ENCODE measurements around the gene IGFL1. TPM values are rescaled to one million over a fixed set of nuclear protein-coding genes. Genes with fewer than 3 reads are reported as not detected.

IGFL1 gene
- total and polyA plus RNA-seq, 2 of the 8 experiments (the other 6 are each of a cell fraction or from before 2014, with no cell fraction given) = not detected

DNA sequence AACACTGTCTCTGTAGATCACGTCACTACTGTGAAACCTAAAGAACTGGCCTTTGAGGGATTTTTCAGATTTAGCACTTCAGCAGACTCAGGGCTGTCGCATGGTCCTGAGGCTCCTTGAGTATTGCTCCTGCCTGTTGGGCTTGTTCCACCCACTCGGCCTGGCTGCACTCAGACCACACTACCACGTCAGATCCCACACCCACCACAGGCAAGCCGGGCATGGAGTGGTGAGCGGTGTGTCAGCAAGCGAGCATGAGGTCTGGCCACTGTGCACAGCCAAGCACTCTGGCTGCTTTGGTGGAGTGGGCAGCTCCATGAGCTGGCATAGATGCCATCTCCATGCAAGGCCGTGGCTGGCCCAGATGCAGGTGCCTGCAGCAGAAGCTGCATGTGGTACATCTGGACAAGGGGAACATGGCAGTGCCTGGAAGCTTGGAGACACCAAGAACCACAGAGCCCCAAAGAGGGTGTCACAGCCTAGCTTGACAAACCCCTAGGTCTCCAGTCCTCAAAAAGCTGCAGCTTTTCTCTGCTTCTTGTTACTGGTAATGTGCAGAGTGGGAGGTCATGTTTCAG, 9.4 kb upstream of the IGFL1 start:
- Histone ChIP-seq H2AK5ac (ENCODE audit: low read depth, low read length) (no peak overlapping the region), H3K4me3 (ENCODE audit: extremely low read depth in 1 of 4, insufficient read depth in 2 of 4, low read depth in 3 of 4, low read length in 4 of 4) (no peak overlapping the region), H3K9me3 (ENCODE audit: insufficient read depth in 2 of 2, low read depth in 1 of 2, low read length in 1 of 2) (no peaks in the 10 kb centered on the region), H3K56ac (replicated peaks; ENCODE audit: insufficient read length, low read depth, low read length) (no peak overlapping the region), H3K36me3 (ENCODE audit: control insufficient read depth in 2 of 4, insufficient read depth in 4 of 4, low read length in 3 of 4) (no peaks in the 10 kb centered on the region), H2AFZ (ENCODE audit: low read length) (no peak overlapping the region), H2BK5ac (ENCODE audit: low read depth, low read length) (no peak overlapping the region), H3K23ac (ENCODE audit: insufficient read length) (no peak overlapping the region), H3K79me2 (ENCODE audit: control insufficient read depth in 1 of 2, insufficient read depth in 2 of 2, low read length in 2 of 2) (no peaks in the 10 kb centered on the region), H3K4me1 (replicated peaks in 1 of 4; ENCODE audit: control insufficient read depth in 3 of 4, insufficient read depth in 4 of 4, low read length in 3 of 4) (no peaks in the 10 kb centered on the region), H3K4me2 (ENCODE audit: insufficient read depth in 1 of 2, low read depth in 2 of 2, low read length in 2 of 2) (no peak overlapping the region), H3K79me1 (ENCODE audit: low read depth, low read length) (no peaks in the 10 kb centered on the region), H3K27ac (ENCODE audit: low read depth, low read length) (no peak overlapping the region), H2BK20ac (ENCODE audit: low read length) (no peak overlapping the region), H4K91ac (replicated peaks; ENCODE audit: insufficient read length, low read length) (no peak overlapping the region), H3K18ac (ENCODE audit: extremely low read depth, low read length) (no peak overlapping the region), H4K8ac (ENCODE audit: extremely low read depth, insufficient read depth, low read length) (no peak overlapping the region), H3K14ac (ENCODE audit: insufficient read length) (no peak overlapping the region), H4K20me1 (replicated peaks in 1 of 2; ENCODE audit: control insufficient read depth in 1 of 2, insufficient read depth in 2 of 2, low read length in 2 of 2) (peaks cover 0 to 3% of the 10 kb centered on the region in 2 experiments), H2BK15ac (ENCODE audit: low read length) (no peak overlapping the region), H3K23me2 (ENCODE audit: low read depth, low read length) (no peaks in the 10 kb centered on the region), H2BK12ac (ENCODE audit: low read depth, low read length) (no peak overlapping the region), H2BK120ac (replicated peaks; ENCODE audit: low read depth, low read length) (no peak overlapping the region), H3K4ac (replicated peaks; ENCODE audit: insufficient read length, low read depth, low read length) (no peak overlapping the region), H3K27me3 (replicated peaks in 1 of 4; ENCODE audit: control insufficient read depth in 3 of 4, extremely low read depth in 1 of 4, insufficient read depth in 3 of 4, low read length in 3 of 4) (no peaks in the 10 kb centered on the region), H4K5ac (ENCODE audit: insufficient read length, low read depth, low read length) (no peak overlapping the region), H3K9ac (replicated peaks in 1 of 4; ENCODE audit: extremely low read depth in 1 of 4, low read depth in 3 of 4, low read length in 3 of 4) (no peak overlapping the region)
- ChIA-PET POLR2A (ENCODE audit: partially characterized antibody) (no interaction called here), CTCF (ENCODE audit: partially characterized antibody) (interaction anchor here (0.5 kb wide), 1 partner anchor 63 kb away, joined by 3 read pairs; no protein-coding TSS in a partner anchor)
- no peak for DNase-seq (ENCODE audit: low read depth in 1 of 2, low spot score in 2 of 2)
- FAIRE-seq = no peak
- TF ChIP-seq, protein P1, sequence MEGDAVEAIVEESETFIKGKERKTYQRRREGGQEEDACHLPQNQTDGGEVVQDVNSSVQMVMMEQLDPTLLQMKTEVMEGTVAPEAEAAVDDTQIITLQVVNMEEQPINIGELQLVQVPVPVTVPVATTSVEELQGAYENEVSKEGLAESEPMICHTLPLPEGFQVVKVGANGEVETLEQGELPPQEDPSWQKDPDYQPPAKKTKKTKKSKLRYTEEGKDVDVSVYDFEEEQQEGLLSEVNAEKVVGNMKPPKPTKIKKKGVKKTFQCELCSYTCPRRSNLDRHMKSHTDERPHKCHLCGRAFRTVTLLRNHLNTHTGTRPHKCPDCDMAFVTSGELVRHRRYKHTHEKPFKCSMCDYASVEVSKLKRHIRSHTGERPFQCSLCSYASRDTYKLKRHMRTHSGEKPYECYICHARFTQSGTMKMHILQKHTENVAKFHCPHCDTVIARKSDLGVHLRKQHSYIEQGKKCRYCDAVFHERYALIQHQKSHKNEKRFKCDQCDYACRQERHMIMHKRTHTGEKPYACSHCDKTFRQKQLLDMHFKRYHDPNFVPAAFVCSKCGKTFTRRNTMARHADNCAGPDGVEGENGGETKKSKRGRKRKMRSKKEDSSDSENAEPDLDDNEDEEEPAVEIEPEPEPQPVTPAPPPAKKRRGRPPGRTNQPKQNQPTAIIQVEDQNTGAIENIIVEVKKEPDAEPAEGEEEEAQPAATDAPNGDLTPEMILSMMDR (IDR thresholded peaks at IDR 0.05; ENCODE audit: control extremely low read depth in 1 of 3, insufficient read depth in 1 of 3, low read depth in 1 of 3, low read length in 3 of 3) = no peak
- TF ChIP-seq, protein P2, sequence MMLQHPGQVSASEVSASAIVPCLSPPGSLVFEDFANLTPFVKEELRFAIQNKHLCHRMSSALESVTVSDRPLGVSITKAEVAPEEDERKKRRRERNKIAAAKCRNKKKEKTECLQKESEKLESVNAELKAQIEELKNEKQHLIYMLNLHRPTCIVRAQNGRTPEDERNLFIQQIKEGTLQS (IDR thresholded peaks at IDR 0.05; ENCODE audit: insufficient read depth, low read depth, low read length) = no peak
- 88% methylated on average over 8 of the region's 8 CpGs; no CpG with 5 or more reads in 1 of the 2 experiments for WGBS, 2 experiments (ENCODE audit: extremely low coverage in 1 of 2, insufficient coverage in 1 of 2, insufficient read length in 1 of 2, insufficient replicate concordance in 2 of 2, low coverage in 1 of 2, low lambda C conversion rate in 2 of 2, missing lambda C conversion rate in 1 of 2)

Data from H1 (cell line).